NCI-H1694 (cell line): ENCODE results near the gene DICER1.

Source experiments
- DNase-seq: peaks from one replicate; lab custom pipeline; 2025; lab: John Stamatoyannopoulos, UW

DICER1 gene

GRCh38 chr14:95122621-95122945, 34.7 kb downstream of the DICER1 start:
- no peak for DNase-seq

- DNase-seq = no peak
These were observed 35.3 kb downstream of the DICER1 start for GRCh38 chr14:95121911-95122620.

GRCh38 chr14:95119336-95119735, 38.0 kb downstream of the DICER1 start:
- DNase-seq = no peak

GRCh38 chr14:95117937-95118721, 39.2 kb downstream of the DICER1 start:
- DNase-seq = no peak

GRCh38 chr14:95113476-95113875, 43.9 kb downstream of the DICER1 start:
- no peak for DNase-seq

GRCh38 chr14:95111507-95112164, 45.7 kb downstream of the DICER1 start:
- DNase-seq = no peak

GRCh38 chr14:95110178-95110577, 47.2 kb downstream of the DICER1 start:
- no peak for DNase-seq

GRCh38 chr14:95107711-95108110, 49.6 kb downstream of the DICER1 start:
- no peak for DNase-seq

GRCh38 chr14:95106971-95107370, 50.4 kb downstream of the DICER1 start:
- no peak for DNase-seq

GRCh38 chr14:95104911-95105310, 52.4 kb downstream of the DICER1 start:
- DNase-seq = no peak

- DNase-seq = peak; percentile 75
These were observed 54.7 kb downstream of the DICER1 start for GRCh38 chr14:95102680-95103044.

GRCh38 chr14:95101736-95102679, 55.3 kb downstream of the DICER1 start:
- peak; percentile 87 for DNase-seq

GRCh38 chr14:95098984-95099599, 58.2 kb downstream of the DICER1 start:
- DNase-seq = peak; percentile 57

- DNase-seq = no peak
These were observed 59.9 kb downstream of the DICER1 start for GRCh38 chr14:95097385-95097784.

- DNase-seq = no peak
These were observed 60.9 kb downstream of the DICER1 start for GRCh38 chr14:95096476-95096875.

- DNase-seq = no peak
These were observed 61.3 kb downstream of the DICER1 start for GRCh38 chr14:95095996-95096395.

GRCh38 chr14:95092723-95093122, 64.6 kb downstream of the DICER1 start:
- DNase-seq = no peak

- no peak for DNase-seq
These were observed 65.7 kb downstream of the DICER1 start for GRCh38 chr14:95091581-95091980.

GRCh38 chr14:95088665-95089064, 68.7 kb downstream of the DICER1 start:
- DNase-seq = no peak

GRCh38 chr14:95087619-95088018, 69.7 kb downstream of the DICER1 start:
- DNase-seq = no peak

- DNase-seq = no peak
These were observed 72.0 kb downstream of the DICER1 start for GRCh38 chr14:95085321-95085720.

- DNase-seq = no peak
These were observed 78.5 kb downstream of the DICER1 start for GRCh38 chr14:95078867-95079266.
